Psoas muscle (tissue), 8 donors: ENCODE results near the gene TENT4B. TPM values are rescaled to one million over a fixed set of nuclear protein-coding genes. Genes with fewer than 3 reads are reported as not detected.

Source experiments
- ATAC-seq, 4 donors: fragments of 200-7000 bp; cut with Tn5 transposase; one replicate each; pipeline ENCODE4 v1.9.1; 2020; ENCODE audit warnings: moderate library complexity in 3 of 4, mild to moderate bottlenecking in 2 of 4
- DNase-seq, 2 donors: peaks; one replicate each; pipeline ENCODE4 v3.0.0-alpha.2; 2020
- H3K27ac ChIP-seq: fragments of 200-600 bp; one replicate; pipeline ENCODE4 v1.8.0; 2022
- H3K27me3 ChIP-seq, 3 donors: fragments of 200-600 bp in 1 of 3; one replicate each; pipeline versions ENCODE4 v1.6.1 to v1.8.0; 2013 to 2022; ENCODE audit warnings: low read length in 2 of 3, mild to moderate bottlenecking in 2 of 3, moderate library complexity in 1 of 3; ENCODE audit not compliant: insufficient read depth in 3 of 3
- H3K36me3 ChIP-seq, 2 donors: fragments of 200-600 bp in 1 of 2; one replicate each; pipeline versions ENCODE4 v1.6.1 to v1.8.0; 2013 to 2022; ENCODE audit warnings: low read depth in 1 of 2, mild to moderate bottlenecking in 1 of 2, moderate library complexity in 1 of 2; ENCODE audit not compliant: insufficient read depth in 1 of 2
- H3K4me1 ChIP-seq: fragments of 200-600 bp; one replicate; pipeline ENCODE4 v1.8.0; 2022
- H3K4me3 ChIP-seq: fragments of 200-600 bp; one replicate; pipeline ENCODE4 v1.8.0; 2022; ENCODE audit warnings: mild to moderate bottlenecking
- H3K9me3 ChIP-seq: fragments of 200-600 bp; one replicate; pipeline ENCODE4 v1.8.0; 2022
- WGBS, 3 donors: extraction: QIAGEN DNeasy Blood & Tissue Kit; methylation state at CpG; one replicate each; pipeline versions ENCODE4 v1.1.6 to v1.1.7; 2013; 5-methylcytosine and 5-hydroxymethylcytosine counted together
- intact Hi-C, 2 donors: fragments of 100-400 bp; cut with DNase I; formaldehyde crosslinking; loops; one replicate each; pipeline versions ENCODE4 v1.11.0 to v1.14.2; 2022
- polyA plus RNA-seq, 3 donors: library from polyadenylated mRNA; stranded (reverse); fragments of 200-250 nt; gene quantifications; one replicate each; pipeline ENCODE4 v1.2.3, GENCODE V29; 2013
- total RNA-seq, 4 donors: library from RNA; stranded (reverse); fragmentation: NEBNext Ultra II Directional in 2 of 4; extraction: Animal tissue kit (Norgen Biotek cat#: 25700) in 2 of 4; gene quantifications; one replicate each; pipeline versions ENCODE4 v1.2.1 to v1.2.4, GENCODE V29; 2021 to 2023
- TF ChIP-seq, protein P1 (sequence below): fragments of 200-600 bp; IDR thresholded peaks from one replicate; pipeline ENCODE4 v1.8.0; 2022; ENCODE audit warnings: antibody characterized with exemption
- donor health status: healthy with polysubstance abuse.
- donor health status: DM: no; HTN: no; CAD: no; lungs with moderate emphysema.
- donor health status: Bipolar disorder and iron deficiency.
- donor health status: healthy.
- donor health status: DM: yes; HTN: yes; CAD: no.
- donor health status: DM: no; HTN: no; CAD: no.
- donor health status: DM: no; HTN: no; CAD: no.
- donor health status: DM: yes; HTN: yes; CAD: no.

Gene TENT4B
- total and polyA plus RNA-seq, 7 donors: 3.5 to 9.7 (median 7.1) TPM

DNA sequence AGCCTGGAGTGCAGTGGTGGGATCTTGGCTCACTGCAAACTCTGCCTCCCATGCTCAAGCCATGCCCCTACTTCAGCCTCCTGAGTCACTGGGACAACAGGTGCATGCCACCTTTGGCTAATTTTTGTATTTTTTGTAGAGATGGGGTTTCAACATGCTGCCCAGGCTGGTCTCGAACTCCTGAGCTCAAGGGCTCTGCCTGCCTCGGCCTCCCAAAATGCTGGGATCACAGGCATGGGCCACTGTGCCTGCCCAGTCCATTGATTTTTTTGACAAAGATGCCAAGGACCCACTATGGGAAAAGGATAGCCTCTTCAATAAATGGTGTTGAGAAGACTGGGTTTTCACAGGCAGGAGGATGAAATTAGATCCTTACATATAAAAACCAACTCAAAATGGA is 102.4 kb downstream of the TENT4B start:
- no peaks in the 10 kb centered on the region for H3K36me3 ChIP-seq
- no peak overlapping the region for H3K27ac ChIP-seq
- ATAC-seq (no peak), DNase-seq (no peak)
- peaks cover 5% of the 10 kb centered on the region for H3K4me1 ChIP-seq
- WGBS, 3 donors: 86 to 96% (median 87%) methylated on average over 2 of the region's 2 CpGs
- no peaks in the 10 kb centered on the region for H3K27me3 ChIP-seq
- H3K4me3 ChIP-seq: no peak overlapping the region
- TF ChIP-seq, protein P1, sequence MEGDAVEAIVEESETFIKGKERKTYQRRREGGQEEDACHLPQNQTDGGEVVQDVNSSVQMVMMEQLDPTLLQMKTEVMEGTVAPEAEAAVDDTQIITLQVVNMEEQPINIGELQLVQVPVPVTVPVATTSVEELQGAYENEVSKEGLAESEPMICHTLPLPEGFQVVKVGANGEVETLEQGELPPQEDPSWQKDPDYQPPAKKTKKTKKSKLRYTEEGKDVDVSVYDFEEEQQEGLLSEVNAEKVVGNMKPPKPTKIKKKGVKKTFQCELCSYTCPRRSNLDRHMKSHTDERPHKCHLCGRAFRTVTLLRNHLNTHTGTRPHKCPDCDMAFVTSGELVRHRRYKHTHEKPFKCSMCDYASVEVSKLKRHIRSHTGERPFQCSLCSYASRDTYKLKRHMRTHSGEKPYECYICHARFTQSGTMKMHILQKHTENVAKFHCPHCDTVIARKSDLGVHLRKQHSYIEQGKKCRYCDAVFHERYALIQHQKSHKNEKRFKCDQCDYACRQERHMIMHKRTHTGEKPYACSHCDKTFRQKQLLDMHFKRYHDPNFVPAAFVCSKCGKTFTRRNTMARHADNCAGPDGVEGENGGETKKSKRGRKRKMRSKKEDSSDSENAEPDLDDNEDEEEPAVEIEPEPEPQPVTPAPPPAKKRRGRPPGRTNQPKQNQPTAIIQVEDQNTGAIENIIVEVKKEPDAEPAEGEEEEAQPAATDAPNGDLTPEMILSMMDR: no peak
- intact Hi-C loops: loop anchor here in 1 of 2 donors (10.0 kb wide), 1 partner anchor 549 kb away; no protein-coding TSS in a partner anchor
- no peaks in the 10 kb centered on the region for H3K9me3 ChIP-seq

DNA sequence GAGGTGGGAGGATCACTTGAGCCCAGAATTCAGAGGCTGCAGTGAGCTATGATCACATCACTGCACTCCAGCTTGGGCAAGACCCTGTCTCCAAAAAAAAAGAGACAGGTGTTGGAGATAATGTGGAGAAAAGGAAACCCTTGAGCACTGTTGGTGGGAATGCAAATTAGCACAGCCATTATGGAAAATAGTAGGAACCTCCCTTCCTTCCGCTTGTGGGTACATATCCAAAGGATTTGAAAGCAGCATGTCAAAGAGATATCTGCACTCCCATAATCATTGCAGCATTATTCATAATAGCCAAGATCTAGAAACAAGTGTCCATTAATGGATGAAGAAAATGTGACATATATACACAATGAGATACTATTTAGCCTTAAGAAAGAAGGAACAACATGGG is 103.5 kb downstream of the TENT4B start:
- peaks cover 5% of the 10 kb centered on the region for H3K4me1 ChIP-seq
- ATAC-seq (no peak), DNase-seq (no peak)
- no peak overlapping the region for H3K27ac ChIP-seq
- WGBS, 3 donors: 39 to 91% (median 43%) methylated on average over 1 of the region's 1 CpG
- no peaks in the 10 kb centered on the region for H3K36me3 ChIP-seq
- no peaks in the 10 kb centered on the region for H3K9me3 ChIP-seq
- no peak overlapping the region for H3K4me3 ChIP-seq
- TF ChIP-seq, protein P1: no peak
- intact Hi-C loops: loop anchor here in 1 of 2 donors (10.0 kb wide), 1 partner anchor 548 kb away; no protein-coding TSS in a partner anchor
- H3K27me3 ChIP-seq: no peaks in the 10 kb centered on the region

DNA sequence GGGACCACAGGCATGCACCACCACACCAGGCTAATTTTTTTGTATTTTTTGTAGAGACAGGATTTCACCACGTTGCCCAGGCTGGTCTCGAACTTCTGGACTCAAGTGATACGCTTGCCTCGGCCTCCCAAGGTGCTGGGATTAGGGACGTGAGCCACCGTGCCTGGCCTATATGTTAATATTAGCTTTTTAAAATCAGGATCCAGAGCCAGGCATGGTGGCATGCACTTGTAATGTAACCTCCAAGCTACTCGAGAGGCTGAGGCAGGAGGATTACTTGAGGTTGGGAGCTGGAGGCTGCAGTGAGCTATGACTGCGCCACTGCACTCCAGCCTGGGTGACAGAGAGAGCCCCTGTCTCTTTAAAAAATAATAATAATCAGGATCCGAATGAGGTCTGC is 104.8 kb downstream of the TENT4B start:
- Histone ChIP-seq H3K27ac (no peak overlapping the region), H3K9me3 (no peaks in the 10 kb centered on the region), H3K27me3 (no peaks in the 10 kb centered on the region), H3K4me3 (no peak overlapping the region), H3K4me1 (no peaks in the 10 kb centered on the region), H3K36me3 (no peaks in the 10 kb centered on the region)
- 86 to 92% (median 88%) methylated on average over 9 of the region's 9 CpGs for WGBS, 3 donors
- DNase-seq (no peak), ATAC-seq (no peak)
- intact Hi-C loops: loop anchor here in 1 of 2 donors (10.0 kb wide), 1 partner anchor 547 kb away; no protein-coding TSS in a partner anchor
- TF ChIP-seq, protein P1: no peak

DNA sequence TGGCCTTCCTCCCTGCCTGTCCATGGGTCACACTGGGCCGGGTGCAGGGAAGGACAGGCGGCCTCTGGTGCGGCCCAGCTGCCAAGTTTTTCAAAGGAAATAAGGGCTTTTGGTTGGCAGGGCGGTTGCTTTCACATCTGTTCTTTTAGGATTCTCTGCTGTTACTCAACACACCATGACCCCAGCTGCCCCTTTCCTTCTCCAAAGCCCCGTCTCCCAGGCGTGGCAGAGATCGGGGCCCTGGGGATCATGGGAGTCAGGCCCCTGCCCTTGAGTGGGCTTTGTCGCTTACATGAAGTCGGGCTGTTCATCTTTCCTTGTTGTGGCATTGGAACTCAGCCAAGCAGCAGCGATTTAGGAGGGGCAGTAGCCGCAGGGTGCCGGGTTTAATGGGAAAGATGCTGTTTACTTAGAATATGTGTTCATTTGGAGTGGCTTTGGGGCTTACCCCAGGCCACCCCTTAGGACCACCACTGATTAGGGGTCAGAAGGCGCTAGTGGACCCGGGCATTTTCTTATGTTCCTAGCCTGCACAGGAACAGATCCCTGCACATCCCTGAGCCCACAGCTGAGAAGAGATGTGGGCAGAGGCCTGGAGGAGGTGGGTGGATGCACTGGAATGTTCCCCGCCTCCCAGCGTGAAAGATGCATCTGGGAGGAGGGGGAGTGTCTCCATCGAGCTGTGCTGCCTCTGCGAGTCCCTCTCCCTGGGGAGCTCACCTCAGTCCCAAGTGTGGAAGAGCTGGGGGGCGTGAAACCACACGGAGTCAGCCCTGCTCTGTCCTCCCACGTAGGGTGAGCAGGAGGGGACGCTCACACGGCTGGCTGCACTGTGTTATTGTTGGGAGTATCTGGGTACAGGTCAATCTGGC is 106.5 kb downstream of the TENT4B start:
- ATAC-seq: peak; percentile 23 to 82 (median 59)
- peak; percentile 69 to 81 for DNase-seq
- H3K27me3 ChIP-seq: no peaks in the 10 kb centered on the region
- no peaks in the 10 kb centered on the region for H3K36me3 ChIP-seq
- H3K4me1 ChIP-seq: no peaks in the 10 kb centered on the region
- H3K9me3 ChIP-seq: no peaks in the 10 kb centered on the region
- H3K27ac ChIP-seq: no peak overlapping the region
- TF ChIP-seq, protein P1: no peak
- no peak overlapping the region for H3K4me3 ChIP-seq
- 24 to 36% (median 30%) methylated on average over 23 of the region's 23 CpGs for WGBS, 3 donors
- intact Hi-C loops: loop anchor here in 1 of 2 donors (10.0 kb wide), 1 partner anchor 545 kb away; no protein-coding TSS in a partner anchor
